NB4 (cell line): ENCODE results near the gene GALNTL6.

ENCODE experiments used
- DNase-seq: peaks from one replicate; pipeline ENCODE4 v3.0.0; 2010; ENCODE audit warnings: low read depth
- H3K4me3 ChIP-seq: one replicate; pipeline ENCODE4 v1.5.1; 2011; ENCODE audit warnings: mild to moderate bottlenecking, low read depth, low read length, moderate library complexity
- MYC ChIP-seq: IDR thresholded peaks from 2 replicates; pipeline ENCODE4 v1.6.1; 2011; ENCODE audit warnings: low read depth, low read length
- POLR2A ChIP-seq: IDR thresholded peaks from 2 replicates; pipeline ENCODE4 v1.6.1; 2011; ENCODE audit warnings: mild to moderate bottlenecking; ENCODE audit not compliant: insufficient read length; ENCODE audit errors: extremely low read depth
- TF ChIP-seq, protein P1 (sequence below): IDR thresholded peaks from one replicate; pipeline ENCODE4 v1.5.1; 2012; ENCODE audit warnings: low read depth, low read length
- TF ChIP-seq, protein P2 (sequence below): IDR thresholded peaks from 2 replicates; pipeline ENCODE4 v1.6.1; 2011; ENCODE audit warnings: low read depth, low read length

GALNTL6 gene

DNA sequence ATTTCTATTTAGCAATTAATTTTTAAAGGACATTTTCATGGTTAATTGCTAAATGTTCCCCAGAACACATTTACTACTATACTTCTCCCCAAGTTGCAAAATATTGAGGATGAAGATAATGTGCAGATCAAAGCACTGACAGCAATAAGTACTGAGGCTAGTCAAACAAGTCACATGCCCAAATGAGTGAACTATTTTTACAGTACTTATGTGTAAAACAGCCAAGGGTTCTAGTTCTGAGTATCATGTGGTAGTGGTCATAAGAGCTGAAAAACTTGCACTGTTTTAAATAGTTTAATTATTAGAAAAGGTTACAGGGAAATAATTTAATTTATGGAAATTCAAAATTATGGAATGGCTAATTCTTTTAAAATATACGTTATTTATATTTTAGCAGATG, 3.8 kb downstream of the GALNTL6 start:
- TF ChIP-seq POLR2A (no peak), MYC (no peak)
- TF ChIP-seq, protein P1, sequence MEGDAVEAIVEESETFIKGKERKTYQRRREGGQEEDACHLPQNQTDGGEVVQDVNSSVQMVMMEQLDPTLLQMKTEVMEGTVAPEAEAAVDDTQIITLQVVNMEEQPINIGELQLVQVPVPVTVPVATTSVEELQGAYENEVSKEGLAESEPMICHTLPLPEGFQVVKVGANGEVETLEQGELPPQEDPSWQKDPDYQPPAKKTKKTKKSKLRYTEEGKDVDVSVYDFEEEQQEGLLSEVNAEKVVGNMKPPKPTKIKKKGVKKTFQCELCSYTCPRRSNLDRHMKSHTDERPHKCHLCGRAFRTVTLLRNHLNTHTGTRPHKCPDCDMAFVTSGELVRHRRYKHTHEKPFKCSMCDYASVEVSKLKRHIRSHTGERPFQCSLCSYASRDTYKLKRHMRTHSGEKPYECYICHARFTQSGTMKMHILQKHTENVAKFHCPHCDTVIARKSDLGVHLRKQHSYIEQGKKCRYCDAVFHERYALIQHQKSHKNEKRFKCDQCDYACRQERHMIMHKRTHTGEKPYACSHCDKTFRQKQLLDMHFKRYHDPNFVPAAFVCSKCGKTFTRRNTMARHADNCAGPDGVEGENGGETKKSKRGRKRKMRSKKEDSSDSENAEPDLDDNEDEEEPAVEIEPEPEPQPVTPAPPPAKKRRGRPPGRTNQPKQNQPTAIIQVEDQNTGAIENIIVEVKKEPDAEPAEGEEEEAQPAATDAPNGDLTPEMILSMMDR, result no peak
- TF ChIP-seq, protein P2, sequence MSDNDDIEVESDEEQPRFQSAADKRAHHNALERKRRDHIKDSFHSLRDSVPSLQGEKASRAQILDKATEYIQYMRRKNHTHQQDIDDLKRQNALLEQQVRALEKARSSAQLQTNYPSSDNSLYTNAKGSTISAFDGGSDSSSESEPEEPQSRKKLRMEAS, result no peak
- no peak for DNase-seq
- H3K4me3 ChIP-seq, result no peak overlapping the region

DNA sequence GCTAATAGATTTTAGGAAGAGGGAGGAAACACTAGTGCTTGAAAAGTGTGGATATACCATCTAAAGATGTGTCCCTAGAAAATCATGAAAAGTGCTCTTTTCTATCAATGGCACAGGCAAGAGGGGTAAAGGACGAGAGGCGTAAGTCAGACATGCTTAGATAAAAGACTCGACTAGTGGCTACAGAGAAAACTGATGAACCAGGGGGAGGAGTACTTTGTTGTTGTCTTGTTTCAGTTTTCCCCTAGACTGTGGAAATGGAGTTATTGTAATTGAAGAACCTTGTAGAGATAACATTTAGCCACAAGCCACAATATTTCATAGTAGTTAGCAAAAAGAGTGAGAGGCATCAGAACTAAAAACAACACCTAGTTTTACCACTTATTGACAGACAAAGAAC, 21.4 kb downstream of the GALNTL6 start:
- TF ChIP-seq, protein P1, result no peak
- TF ChIP-seq MYC, result no peak
- TF ChIP-seq, protein P2, result no peak
- no peak for TF ChIP-seq POLR2A
- H3K4me3 ChIP-seq, result no peak overlapping the region
- no peak for DNase-seq

DNA sequence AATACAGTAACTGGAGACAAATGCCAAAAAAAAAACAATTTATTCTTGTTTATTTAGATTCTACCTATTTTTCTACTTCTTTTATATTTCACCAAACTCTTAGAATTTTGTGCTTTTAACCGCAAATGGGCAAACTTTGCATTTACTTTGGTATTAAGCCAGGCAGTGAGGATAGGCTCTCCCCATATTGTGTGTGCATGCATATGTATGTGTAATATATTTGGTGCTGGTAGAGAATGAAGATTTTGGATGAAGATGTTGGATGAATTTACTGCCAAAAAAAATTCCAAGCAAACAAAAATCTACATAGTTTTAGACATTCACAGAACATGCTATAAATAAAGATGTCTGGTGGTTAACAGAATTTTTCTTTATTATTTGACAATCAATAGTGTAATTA, 30.3 kb downstream of the GALNTL6 start:
- no peak for DNase-seq
- TF ChIP-seq, protein P1, result no peak
- no peak for TF ChIP-seq MYC
- TF ChIP-seq, protein P2, result no peak
- no peak for TF ChIP-seq POLR2A
- no peak overlapping the region for H3K4me3 ChIP-seq

DNA sequence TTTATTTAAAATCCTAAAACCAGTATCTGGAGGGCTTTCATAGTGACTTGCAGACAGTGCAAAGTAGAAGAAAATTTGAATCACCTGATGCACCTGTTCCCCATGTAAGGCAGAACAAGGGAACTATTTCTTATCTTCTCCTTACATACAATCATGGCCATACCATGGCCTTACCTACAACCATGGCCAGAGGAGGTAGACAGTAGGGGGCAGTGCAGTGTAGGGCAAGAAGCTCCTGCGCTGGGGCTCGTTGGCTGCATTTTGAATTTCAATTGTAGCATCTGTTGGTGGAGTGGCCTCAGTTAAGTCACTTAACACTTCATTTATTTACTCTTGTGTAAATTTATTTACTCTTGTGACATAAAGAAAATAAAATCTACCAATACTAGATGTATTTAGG, 33.0 kb downstream of the GALNTL6 start:
- peak; percentile 63 for DNase-seq
- no peak overlapping the region for H3K4me3 ChIP-seq
- TF ChIP-seq, protein P2, result no peak
- TF ChIP-seq, protein P1, result peak; percentile 69

DNA sequence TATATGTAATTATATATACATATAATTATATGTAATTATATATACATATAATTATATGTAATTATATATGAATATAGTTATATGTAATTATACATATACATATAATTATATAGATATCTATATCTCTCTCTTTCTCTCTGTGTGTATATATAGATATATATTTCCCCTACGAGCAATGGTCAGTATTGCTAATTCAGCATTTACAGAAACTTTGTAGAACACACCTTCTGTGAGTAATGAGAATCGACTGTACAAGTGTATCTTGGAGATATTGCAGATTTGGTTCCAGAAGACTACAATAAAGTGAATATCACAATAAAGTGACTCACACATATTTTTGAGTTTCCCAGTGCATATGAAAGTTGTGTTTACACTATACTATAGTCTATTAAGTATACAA, 33.7 kb downstream of the GALNTL6 start:
- H3K4me3 ChIP-seq, result no peak overlapping the region
- TF ChIP-seq, protein P1, result no peak
- TF ChIP-seq, protein P2, result no peak
- no peak for TF ChIP-seq MYC
- no peak for TF ChIP-seq POLR2A
- no peak for DNase-seq

DNA sequence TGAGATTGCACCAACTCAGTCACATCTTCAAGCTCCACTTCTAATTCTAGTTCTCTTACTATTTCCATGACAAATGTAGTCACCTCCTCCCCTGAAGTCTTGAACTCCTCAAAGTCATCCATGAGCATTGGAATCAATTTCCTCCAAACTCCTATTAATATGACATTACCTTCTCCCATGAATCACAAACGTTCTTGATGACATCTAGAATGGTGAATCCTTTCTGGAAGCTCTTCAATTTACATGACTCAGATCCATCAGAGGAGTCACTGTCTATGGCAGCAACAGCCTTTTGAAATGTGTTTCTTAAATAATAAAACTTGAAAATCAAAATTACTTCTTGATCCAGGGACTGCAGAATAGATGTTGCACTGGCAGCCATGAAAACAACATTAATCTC, 34.5 kb downstream of the GALNTL6 start:
- TF ChIP-seq MYC, result no peak
- TF ChIP-seq, protein P2, result no peak
- no peak for TF ChIP-seq POLR2A
- TF ChIP-seq, protein P1, result no peak
- DNase-seq, result no peak
- no peak overlapping the region for H3K4me3 ChIP-seq
